ENCODE data around the gene KCTD15.

DNA sequence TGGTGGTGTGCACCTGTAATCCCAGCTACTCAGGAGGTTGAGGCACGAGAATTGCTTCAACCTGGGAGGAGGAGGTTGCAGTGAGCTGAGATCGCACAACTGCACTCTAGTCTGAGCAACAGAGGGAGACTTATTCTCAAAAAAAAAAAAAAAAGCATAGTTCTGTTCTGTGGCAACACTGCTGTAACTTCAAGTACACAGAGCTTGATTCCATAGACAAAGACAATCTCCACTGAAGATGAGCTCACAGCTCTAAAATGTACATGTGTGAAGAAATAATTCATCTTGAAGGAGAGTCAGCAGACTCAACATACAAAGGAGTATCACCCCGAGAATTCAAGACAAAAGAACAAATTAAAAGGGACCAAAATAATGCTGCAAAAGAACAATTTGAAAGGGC lies 47.8 kb downstream of the KCTD15 start:
- TF ChIP-seq CTCF (IDR thresholded peaks at IDR 0.05): no peak
- no peak for TF ChIP-seq POLR2A (IDR thresholded peaks at IDR 0.05)

Data from tibial nerve (tissue), 3 donors.